ENCODE data around the gene PCDHGA2. TPM values are rescaled to one million over a fixed set of nuclear protein-coding genes. Genes with fewer than 3 reads are reported as not detected.

The PCDHGA2 gene
- total and polyA plus RNA-seq, 2 experiments from 2014 or later, result 0.45 to 1.0 TPM

GRCh38 chr5:141355641-141356040 lies 17.1 kb downstream of the PCDHGA2 start (continued):
- TF ChIP-seq, protein P1, sequence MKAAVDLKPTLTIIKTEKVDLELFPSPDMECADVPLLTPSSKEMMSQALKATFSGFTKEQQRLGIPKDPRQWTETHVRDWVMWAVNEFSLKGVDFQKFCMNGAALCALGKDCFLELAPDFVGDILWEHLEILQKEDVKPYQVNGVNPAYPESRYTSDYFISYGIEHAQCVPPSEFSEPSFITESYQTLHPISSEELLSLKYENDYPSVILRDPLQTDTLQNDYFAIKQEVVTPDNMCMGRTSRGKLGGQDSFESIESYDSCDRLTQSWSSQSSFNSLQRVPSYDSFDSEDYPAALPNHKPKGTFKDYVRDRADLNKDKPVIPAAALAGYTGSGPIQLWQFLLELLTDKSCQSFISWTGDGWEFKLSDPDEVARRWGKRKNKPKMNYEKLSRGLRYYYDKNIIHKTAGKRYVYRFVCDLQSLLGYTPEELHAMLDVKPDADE (IDR thresholded peaks at IDR 0.05), result no peak
- TF ChIP-seq ZNF331 (CRISPR knock-in tag; IDR thresholded peaks at IDR 0.05; ENCODE audit: low read depth) (no peak), STAT1 (IDR thresholded peaks at IDR 0.05; ENCODE audit: unreplicated experiment) (no peak), NANOG (IDR thresholded peaks at IDR 0.05; ENCODE audit: borderline replicate concordance) (no peak), EZH2phosphoT487 (IDR thresholded peaks at IDR 0.05; ENCODE audit: unreplicated experiment) (no peak), POLR2AphosphoS5 (IDR thresholded peaks at IDR 0.05; ENCODE audit: low read depth) (no peak), EZH2 (IDR thresholded peaks at IDR 0.05; ENCODE audit: low read depth, unreplicated experiment) (no peak)
- TF ChIP-seq, protein P2, sequence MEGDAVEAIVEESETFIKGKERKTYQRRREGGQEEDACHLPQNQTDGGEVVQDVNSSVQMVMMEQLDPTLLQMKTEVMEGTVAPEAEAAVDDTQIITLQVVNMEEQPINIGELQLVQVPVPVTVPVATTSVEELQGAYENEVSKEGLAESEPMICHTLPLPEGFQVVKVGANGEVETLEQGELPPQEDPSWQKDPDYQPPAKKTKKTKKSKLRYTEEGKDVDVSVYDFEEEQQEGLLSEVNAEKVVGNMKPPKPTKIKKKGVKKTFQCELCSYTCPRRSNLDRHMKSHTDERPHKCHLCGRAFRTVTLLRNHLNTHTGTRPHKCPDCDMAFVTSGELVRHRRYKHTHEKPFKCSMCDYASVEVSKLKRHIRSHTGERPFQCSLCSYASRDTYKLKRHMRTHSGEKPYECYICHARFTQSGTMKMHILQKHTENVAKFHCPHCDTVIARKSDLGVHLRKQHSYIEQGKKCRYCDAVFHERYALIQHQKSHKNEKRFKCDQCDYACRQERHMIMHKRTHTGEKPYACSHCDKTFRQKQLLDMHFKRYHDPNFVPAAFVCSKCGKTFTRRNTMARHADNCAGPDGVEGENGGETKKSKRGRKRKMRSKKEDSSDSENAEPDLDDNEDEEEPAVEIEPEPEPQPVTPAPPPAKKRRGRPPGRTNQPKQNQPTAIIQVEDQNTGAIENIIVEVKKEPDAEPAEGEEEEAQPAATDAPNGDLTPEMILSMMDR (conservative IDR thresholded peaks at IDR 0.05; ENCODE audit: low read depth in 2 of 2), result no peak

DNA sequence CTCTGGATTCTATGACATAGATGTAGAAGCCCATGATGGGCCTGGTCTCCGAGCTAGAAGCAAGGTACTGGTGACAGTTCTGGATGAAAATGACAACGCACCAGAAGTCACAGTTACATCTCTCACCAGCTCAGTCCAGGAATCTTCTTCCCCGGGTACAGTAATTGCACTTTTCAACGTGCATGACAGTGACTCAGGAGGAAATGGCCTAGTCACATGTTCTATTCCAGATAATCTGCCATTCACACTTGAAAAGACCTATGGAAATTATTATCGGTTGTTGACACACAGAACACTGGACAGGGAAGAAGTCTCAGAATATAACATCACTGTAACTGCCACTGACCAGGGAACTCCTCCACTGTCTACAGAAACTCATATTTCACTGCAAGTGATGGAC lies 17.6 kb downstream of the PCDHGA2 start:
- Histone ChIP-seq H2AFZ (no peak overlapping the region), H3K4me2 (no peak overlapping the region), H3K36me3 (ENCODE audit: insufficient read depth) (no peaks in the 10 kb centered on the region), H3F3A (replicated peaks; ENCODE audit: low read depth) (0 out of 2 replicates have a peak, but pooled peaks cover 3% of the 10 kb centered on the region), H3K27me3 (ENCODE audit: insufficient read depth) (no peaks in the 10 kb centered on the region), H3K79me2 (replicated peaks; ENCODE audit: insufficient read depth) (no peaks in the 10 kb centered on the region), H3K4me3 (no peak overlapping the region), H3K27ac (ENCODE audit: low read depth) (no peak overlapping the region), H3K9me2 (ENCODE audit: insufficient read depth) (no peaks in the 10 kb centered on the region), H3K4me1 (ENCODE audit: insufficient read depth) (no peaks in the 10 kb centered on the region), H4K20me1 (replicated peaks; ENCODE audit: insufficient read depth) (no peaks in the 10 kb centered on the region)
- no peak overlapping the region for H3K4me3 Mint-ChIP-seq
- DNase-seq (ENCODE audit: low spot score) (no peak), ATAC-seq (no peak)
- H3K36me3 Mint-ChIP-seq (ENCODE audit: low read depth), result peaks cover 61% of the 10 kb centered on the region
- H3K27me3 Mint-ChIP-seq (ENCODE audit: insufficient read depth, low read depth, poor library complexity), result peaks cover 9% of the 10 kb centered on the region
- H3K4me1 Mint-ChIP-seq, result peaks cover 5% of the 10 kb centered on the region
- H3K9me3 Mint-ChIP-seq, result peaks cover 62% of the 10 kb centered on the region
- H3K27ac Mint-ChIP-seq, result no peak overlapping the region
- TF ChIP-seq ZNF114 (CRISPR knock-in tag; IDR thresholded peaks at IDR 0.05) (no peak), CREB1 (CRISPR knock-in tag; IDR thresholded peaks at IDR 0.05; ENCODE audit: low read depth) (no peak), STAT1 (IDR thresholded peaks at IDR 0.05; ENCODE audit: unreplicated experiment) (no peak), POLR2AphosphoS5 (IDR thresholded peaks at IDR 0.05; ENCODE audit: low read depth) (no peak)

DNA sequence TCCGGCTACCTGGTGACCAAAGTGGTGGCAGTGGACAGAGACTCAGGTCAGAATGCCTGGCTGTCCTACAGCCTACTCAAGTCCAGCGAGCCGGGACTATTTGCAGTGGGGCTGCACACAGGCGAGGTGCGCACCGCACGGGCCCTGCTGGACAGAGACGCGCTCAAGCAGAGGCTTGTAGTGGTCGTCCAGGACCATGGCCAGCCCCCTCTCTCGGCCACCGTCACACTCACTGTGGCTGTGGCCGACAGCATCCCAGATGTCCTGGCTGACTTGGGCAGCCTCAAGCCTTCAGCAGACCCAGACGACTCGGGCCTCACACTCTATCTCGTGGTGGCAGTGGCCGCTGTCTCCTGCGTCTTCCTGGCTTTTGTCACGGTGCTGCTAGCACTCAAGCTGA lies 18.4 kb downstream of the PCDHGA2 start:
- H3K36me3 Mint-ChIP-seq (ENCODE audit: low read depth), result peaks cover 64% of the 10 kb centered on the region
- H4K20me1 ChIP-seq (replicated peaks; ENCODE audit: insufficient read depth), result no peaks in the 10 kb centered on the region
- no peak for ATAC-seq
- H3K27ac Mint-ChIP-seq, result no peak overlapping the region
- H3K36me3 ChIP-seq (ENCODE audit: insufficient read depth), result no peaks in the 10 kb centered on the region
- H2AFZ ChIP-seq, result no peak overlapping the region
- no peak overlapping the region for H3K27ac ChIP-seq (ENCODE audit: low read depth)
- H3K9me2 ChIP-seq (ENCODE audit: insufficient read depth), result no peaks in the 10 kb centered on the region
- peaks cover 11% of the 10 kb centered on the region for H3K27me3 Mint-ChIP-seq (ENCODE audit: insufficient read depth, low read depth, poor library complexity)
- peaks cover 65% of the 10 kb centered on the region for H3K9me3 Mint-ChIP-seq
- H3K4me1 Mint-ChIP-seq, result peaks cover 5% of the 10 kb centered on the region
- no peaks in the 10 kb centered on the region for H3K79me2 ChIP-seq (replicated peaks; ENCODE audit: insufficient read depth)
- DNase-seq (ENCODE audit: low spot score), result no peak
- no peaks in the 10 kb centered on the region for H3K4me1 ChIP-seq (ENCODE audit: insufficient read depth)
- H3K4me3 Mint-ChIP-seq, result no peak overlapping the region
- no peak overlapping the region for H3K4me3 ChIP-seq
- H3K27me3 ChIP-seq (ENCODE audit: insufficient read depth), result no peaks in the 10 kb centered on the region
- H3F3A ChIP-seq (replicated peaks; ENCODE audit: low read depth), result 0 out of 2 replicates have a peak, but pooled peaks cover 3% of the 10 kb centered on the region
- no peak overlapping the region for H3K4me2 ChIP-seq
- no peak for TF ChIP-seq ZNF462 (CRISPR knock-in tag; IDR thresholded peaks at IDR 0.05)

Data from GM23338 (cell line).